GM18868 (cell line): ENCODE data around the gene TMEM203.

Source experiments
- ATAC-seq: cut with Tn5 transposase; IDR thresholded peaks from one replicate; pipeline ENCODE4 v1.9.1; 2021; ENCODE audit warnings: mild to moderate bottlenecking, moderate library complexity; ENCODE audit not compliant: unreplicated experiment

Gene TMEM203

DNA sequence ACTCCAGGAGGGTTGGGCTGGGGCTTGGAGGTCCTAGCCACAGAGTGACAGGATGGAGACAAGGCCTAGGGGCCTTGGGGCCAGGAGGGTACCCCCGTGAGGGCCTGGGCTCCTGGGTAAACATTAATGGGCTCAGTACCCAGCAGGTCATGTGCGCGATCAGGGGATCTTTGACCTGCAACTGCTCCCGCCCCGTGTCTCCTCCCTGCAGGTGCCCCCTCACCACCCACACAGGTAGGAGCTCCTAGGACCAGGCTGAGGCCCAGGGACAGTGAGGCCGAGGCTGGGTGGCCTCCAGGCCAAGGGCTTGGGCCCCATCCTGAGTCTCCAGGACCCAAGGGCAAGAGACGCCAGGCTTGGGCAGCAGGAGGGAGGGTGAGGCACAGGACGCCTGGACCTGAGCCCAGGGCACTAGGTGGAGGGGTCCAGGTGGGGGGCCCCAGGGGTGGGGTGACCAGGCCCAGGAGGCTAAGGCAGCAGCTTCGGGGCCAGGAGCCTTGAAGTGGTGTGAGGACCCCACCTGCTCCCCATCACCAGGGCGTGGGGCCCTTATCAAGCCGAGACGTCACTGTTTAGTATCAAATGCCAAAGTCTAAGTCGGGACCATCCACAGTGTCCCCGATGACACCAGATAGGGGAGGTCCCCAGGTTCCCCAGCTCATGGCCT is 25.4 kb upstream of the TMEM203 start, which contains the start of gene SLC34A3:
SLC34A3 (plus strand) TSS at position 197 of the 667 bp plus-strand sequence. CDS start 802 bp downstream, outside the sequence.
- ATAC-seq: no peak

DNA sequence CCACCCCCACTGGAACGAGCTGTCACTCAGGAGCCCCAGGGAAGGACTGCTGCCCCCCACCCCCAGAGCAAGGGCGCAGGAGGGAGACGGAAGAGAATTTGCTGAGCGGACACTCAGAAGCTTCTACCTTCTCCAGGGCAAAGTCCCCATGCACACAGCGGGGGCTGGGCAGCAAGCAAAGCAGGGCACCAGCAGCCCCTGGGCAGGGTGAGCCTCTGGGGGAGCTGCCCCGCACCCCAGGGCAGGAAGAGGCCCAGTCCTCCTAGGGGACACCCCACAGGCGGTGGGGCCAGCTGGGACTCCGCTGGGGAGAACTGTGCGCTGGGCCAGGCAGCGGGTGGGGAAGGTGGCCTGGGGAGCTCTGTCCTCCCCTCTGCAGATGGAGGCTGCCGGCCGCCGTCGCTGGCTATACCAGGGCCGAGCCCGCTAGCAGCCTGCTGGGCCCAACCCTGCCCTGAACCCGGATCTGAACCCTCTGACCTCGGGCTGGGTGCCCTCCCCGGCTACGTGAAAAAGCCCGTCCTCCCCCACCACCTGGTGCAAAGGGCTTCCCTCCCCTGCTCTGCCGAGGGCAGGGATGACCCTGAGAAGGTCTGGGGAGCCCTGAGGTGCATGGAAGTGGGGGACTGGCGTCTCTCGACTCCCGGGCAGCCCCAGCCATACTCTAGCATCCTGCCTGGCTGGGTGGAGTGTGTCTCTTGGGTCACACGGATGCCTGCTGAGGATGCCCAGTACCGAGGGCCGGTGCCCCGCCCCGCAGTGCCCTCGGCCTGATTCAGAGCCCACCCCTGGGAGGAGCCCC is 24.7 kb upstream of the TMEM203 start:
- no peak for ATAC-seq

DNA sequence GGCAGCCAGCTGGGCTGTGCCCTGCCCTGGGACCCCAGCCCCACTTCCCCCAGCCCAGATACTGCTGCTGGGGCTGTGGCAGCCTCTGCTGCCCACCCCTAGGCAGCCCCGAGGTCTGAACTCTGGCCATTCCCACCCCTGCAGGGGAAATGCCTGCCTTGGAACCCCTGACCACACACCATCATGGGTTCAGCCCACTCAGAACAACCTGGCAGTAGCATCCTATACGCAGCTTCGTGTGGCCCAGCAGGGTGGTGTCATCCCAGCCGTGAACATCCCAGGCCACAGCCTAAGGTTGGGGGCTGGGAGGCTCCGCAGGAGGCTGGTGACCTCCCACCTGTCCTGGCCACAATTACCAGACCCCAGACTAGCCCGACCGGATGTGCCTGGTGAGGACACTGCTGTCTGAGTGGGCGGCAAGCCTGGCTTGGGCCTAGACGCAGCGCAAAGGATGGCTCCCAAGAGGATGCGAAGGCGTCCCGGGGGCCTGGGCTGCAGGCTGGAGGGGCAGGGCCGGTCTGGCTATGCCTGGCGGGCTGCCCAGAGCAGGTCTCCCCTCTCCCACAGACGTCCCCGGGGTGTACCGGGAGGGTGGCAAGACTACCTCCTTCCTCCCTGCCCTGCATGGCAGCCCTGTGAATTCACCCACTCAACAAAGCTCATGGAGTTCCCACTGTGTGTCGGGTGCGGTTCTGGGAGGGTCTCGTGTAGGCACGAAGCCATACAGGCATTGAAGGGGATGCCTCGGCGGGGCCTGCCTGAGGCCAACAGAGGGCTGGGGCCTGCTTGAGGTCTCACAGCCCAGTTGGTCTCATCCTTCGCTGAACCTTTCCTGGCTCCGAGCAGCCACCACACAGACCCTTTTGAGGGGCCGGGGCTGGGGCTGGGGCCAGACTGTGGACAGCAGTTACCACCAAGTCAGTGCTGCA is 23.8 kb upstream of the TMEM203 start:
- ATAC-seq: no peak

DNA sequence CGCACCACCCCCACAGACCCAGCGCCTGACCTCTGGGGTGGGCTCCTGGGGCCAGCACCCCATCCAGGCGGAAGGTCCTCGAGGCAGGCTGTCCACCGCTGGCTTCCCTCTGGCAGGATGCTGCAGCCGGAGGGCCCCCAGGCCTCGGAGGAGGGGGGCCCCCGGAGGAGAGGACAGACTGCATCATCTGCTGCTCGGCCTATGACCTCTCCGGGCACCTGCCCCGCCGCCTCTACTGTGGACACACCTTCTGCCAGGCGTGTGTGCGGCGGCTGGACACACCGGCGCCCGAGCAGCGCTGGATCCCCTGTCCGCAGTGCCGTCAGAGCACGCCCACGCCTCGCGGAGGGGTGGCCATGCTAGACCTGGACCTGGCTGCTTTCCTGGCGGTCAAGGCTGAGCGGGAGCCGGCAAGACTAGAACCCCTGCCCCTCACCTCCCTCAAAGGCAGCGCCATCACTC is 23.1 kb upstream of the TMEM203 start:
- ATAC-seq: no peak

DNA sequence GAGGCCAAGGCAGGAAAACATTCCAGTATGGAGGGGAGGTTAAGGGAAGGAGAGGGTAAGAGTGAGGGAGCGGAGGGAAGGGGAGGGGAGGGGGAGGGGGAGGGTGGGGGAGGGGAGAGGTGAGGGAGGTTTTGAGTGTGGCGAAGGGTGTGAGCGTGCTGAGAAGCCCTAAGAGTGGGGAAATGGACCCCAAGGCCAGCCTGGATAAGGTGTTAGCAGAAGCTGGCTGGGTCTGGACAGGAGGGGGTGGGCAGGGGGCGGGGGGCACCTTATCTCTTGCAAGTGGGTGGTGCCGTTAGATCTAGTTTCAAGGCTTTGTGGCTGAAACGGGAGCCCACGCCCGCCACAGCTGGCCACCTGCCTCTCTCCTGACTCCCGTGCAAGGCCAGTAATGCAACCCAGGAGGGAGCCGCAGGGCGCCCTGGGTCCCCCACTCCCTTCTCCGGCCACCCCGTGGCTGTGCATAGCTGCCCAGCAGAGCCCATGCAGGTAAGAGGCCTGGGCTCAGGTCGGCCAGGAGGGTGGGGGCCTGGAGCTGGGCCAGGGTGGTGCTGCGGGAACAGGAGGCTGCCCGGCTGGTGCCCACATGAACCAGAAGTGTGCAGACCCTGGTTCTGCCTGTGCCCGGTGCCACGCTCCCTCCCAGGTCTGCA is 22.5 kb upstream of the TMEM203 start:
- ATAC-seq: no peak

DNA sequence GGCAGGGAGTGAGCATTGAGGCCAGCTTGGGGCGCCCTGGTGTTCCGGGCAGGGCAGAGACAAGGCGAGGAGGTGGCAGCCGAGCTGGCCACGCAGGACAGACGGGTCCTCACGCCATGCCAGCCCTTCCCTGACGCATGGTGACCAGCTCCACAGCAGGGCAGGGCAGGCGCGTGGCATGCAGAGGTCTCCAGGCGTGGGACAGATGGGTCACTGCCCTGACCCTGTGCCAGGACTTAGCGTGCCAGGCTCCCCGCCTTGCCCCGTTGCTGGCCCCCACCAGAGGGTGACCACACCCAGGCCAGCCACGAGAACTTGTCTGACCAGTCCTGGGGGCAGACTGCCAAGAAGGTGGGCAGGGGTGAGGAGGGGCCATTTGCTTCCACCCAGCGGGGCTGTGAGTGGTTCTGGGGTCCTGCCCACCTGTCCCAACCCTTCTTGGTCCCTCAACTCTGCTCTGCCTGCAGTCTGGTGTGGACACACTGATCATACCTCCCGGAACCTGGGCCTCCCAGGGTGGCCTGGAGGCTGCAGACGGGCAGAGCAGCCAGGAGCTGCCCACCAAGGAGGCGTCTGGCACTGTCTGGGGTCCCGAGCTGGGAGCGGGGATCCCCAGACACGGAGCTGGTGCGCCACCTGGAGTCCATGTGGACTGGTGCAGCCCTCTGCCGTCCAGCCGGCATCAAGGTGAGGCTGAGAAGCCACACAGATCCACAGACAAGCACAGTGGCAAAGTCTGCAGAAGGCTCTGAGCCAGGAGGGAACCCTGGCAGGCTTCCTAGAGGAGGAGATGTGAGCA is 21.8 kb upstream of the TMEM203 start, which contains the start of gene RNF224:
RNF224 (plus strand) TSS at position 449 of the 799 bp plus-strand sequence. CDS start 834 bp downstream, outside the sequence.
- ATAC-seq: no peak

DNA sequence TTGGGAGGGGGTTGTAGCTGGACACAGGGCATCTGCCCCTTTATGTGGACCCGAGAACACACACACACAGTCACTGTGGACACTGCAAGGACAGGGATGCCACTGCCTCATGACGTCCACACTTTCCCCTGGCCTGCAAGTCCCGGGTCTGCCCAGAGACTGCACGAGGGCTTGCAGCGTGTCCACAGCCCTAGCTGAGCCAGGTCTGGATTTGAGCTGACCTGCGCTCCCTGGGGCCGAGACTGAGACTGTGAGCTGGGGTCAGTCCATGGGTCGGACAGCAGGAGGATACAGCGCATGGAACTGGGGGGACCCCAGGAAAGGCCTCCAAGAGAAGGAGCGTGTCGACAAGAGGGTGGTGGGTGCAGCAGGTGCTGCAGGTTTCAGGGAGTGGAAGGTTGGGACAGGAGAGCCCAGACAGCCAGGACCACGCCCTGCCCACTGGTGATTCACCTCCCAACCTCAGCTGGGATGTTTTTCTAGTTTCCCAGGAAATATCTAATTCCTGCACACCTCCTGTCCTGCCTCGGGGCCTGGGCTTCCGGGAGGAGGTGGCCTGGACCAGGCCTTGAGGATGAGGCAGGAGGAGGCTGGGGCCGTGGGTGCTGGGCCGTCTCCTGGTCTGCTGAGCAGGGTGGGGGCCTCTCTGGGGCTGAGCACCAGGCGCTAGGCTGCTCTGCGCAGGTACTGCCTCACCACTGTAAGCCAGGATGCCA is 21.0 kb upstream of the TMEM203 start:
- ATAC-seq: no peak

DNA sequence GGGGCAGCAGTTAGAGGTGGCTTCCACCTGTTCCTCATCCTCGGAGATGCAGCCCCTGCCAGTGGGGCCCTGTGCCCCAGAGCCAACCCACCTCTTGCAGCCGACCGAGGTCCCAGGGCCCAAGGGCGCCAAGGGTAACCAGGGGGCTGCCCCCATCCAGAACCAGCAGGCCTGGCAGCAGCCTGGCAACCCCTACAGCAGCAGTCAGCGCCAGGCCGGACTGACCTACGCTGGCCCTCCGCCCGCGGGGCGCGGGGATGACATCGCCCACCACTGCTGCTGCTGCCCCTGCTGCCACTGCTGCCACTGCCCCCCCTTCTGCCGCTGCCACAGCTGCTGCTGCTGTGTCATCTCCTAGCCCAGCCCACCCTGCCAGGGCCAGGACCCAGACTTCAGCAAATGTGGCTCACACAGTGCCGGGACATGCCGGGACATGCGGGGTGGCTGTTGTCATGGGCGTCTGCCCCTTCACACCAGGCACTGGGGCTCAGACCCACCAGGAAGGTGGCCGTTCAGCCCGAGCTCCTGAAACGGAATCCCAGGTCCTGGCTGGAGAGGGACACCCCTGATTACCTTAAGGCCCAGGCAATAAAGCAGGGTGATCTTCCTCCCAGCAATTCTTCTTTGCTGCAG is 20.4 kb upstream of the TMEM203 start:
- no peak for ATAC-seq

DNA sequence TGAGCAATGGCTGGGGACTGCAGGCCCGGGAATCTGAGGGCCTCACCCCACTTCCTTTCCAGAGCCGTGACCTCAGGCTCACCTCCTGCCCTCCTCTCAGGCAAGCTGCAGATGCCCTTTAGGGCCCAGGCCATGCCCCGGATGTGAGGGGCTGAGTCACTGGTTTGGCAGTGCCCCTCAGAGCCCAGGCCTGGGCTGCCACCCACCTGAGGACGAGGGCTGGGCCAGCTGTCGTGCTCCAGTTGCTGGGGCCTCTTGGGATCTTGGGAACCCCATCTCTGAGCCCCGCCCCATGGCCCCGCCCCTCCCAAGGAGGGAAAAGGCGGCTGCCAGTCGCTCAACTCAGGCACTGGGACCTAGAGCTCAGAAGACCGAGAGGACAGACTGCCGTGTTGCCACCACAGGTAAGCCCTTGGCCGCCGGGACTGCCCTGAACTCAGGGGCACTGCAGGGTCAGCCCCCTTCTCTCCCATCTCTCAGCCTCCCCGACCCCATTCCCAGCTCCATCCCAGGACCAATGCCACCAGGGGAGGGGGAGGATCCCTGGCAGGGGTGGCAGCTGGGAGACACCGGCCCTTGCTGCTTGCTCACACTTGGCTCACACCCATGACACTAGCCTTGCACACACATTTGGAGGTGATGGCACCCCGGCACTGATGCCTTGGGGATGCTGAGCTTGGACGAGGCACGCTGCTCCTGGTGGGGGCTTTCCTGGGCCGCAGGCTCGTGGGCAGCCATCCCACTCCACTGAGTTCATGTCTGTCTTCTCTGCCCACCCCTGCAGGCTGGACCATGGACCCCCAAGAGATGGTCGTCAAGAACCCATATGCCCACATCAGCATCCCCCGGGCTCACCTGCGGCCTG is 19.6 kb upstream of the TMEM203 start, which contains the start of gene CYSRT1:
CYSRT1 (plus strand) TSS at position 345 of the 865 bp plus-strand sequence; CDS start at position 793, 448 bp downstream.
- no peak for ATAC-seq

DNA sequence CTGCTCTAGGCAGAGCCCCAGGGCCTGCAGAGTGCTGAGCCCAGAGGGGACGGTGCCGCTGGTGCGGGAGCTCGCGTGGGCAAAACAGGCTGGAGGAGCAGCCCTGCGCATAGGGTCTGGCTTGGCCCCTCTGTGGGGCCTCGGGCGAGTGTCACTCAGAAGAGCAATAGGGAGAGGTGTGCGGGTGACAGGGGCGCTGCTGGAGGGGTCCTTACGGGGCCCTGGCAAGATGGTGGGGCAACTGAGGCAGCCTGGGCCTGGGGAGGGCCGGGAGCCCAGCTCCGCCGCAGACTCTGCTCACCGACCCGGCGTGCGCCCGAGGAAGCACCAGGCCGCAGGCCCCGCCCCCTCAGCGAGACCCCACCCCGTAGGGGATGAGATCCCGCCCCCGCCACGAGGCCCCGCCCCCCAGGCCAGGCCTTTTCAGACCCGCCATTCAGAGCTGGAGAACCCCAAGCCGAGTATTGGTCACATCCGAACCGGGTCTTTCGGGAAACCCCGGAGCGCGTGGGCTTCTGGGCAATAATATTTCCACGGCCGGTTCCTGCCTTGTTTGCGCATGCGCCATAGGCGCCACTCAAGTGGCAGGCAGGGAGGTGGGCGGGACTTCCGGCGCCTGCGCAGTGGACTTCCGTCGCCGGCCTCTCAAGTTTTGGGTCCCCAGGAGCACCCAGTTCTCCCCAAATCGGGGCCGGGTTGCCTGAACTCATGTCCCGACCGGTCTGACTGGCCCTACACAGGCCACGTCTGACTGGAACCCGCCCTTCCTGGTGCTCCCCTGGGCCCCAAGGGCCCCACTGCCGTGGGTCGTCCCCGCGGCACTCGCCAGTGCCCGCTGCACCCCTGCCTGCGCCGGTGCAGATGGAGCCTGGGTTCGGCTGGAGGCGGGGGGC is 17.9 kb upstream of the TMEM203 start:
- ATAC-seq: peak; percentile 73

DNA sequence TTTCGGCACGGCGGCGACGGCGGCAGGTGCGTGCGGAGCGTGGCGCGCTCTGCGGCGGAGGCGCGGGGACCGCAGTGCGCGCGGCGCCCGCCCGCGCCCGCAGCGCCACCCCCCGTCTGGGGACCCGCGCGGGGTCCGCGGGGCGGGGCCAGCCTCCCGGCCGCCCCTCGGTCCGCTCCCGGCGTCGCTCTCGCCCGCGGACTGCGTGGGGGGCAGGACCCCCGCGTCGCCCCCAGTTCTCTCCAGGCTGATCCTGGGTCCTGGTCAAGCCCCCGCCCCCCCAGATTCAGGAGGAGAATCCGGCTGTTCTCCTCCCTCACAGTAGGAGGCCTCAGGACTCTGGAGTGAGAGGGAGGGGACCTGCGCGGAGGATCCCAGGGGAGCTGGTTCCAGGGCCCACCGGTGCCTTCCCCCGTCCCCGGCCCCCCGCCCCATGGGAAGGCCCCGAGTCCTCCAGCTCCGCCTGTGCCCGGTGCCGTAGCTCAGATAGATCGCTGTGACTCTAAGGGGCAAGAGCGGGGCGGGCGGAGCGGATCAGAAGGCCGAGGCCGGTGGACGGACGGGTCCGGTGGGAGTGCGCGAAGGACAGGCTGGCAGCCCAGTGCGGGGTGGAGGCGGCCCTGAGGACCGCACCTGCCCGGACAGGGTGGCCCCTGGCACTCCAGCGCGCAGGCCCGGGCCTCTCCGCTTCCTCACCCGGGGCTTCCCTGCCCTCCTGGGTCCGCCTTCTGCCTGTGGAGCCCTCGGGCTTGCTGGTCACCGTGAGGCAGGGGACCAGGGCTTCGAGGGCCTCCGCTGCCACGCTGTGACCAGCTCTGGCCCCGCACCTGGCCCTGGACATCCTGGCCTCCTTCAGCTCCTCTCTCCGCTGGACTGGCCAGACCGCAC is 17.0 kb upstream of the TMEM203 start, which contains the start of gene RNF208:
RNF208 (minus strand) TSS at position 51 of the 888 bp plus-strand sequence. CDS start 1,028 bp downstream, outside the sequence.
- ATAC-seq: no peak

DNA sequence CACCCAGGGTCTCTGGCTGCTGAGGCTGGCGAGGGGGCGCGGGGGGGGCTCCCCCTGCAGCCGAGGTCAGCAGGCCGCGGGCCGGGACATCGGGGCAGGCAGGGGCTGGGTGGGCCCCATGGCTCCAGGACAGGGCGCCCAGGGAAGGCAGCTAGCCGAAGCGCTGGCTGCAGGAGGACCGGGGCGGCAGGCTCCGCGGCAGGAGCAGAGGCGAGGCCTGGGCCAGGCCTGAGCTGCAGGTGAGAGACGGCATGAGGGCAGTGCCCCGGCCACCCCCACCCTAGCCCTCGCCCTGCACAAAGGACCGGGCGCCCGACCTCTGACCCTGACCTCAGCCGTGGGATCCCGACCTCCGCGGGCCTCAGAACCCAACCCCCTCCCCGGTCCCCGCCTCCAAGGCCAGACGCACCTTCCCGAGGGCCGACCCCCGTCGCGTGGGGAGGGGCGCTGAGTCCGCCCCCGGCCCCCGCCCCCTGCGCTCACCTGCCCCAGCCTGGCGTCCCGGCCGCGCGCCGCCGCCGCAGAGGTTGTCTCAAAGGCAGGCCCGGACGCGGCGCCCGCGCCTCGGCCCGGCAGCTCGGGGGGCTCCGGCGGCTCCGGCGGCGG is 16.2 kb upstream of the TMEM203 start:
- no peak for ATAC-seq

DNA sequence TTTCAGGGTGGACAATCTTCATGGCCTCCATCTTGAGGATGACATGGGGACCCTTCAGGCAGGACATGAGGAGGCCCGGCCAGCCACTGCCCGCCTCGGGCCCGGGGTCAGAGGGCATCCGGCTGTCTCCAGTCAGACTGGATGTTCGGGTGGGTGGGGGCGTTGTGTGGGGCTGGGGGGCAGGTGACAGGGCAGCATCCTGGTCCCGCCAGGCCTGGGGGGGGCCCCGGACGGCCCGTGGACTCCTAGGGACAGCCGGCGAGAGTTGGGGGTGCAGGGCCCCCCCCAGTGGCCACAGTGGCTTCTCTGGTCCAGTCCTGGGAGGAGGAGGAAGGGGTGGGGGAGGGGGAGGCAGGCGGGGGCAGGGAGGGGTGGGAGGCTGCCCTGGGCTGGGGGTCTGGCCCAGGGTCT is 15.7 kb upstream of the TMEM203 start:
- ATAC-seq: no peak

DNA sequence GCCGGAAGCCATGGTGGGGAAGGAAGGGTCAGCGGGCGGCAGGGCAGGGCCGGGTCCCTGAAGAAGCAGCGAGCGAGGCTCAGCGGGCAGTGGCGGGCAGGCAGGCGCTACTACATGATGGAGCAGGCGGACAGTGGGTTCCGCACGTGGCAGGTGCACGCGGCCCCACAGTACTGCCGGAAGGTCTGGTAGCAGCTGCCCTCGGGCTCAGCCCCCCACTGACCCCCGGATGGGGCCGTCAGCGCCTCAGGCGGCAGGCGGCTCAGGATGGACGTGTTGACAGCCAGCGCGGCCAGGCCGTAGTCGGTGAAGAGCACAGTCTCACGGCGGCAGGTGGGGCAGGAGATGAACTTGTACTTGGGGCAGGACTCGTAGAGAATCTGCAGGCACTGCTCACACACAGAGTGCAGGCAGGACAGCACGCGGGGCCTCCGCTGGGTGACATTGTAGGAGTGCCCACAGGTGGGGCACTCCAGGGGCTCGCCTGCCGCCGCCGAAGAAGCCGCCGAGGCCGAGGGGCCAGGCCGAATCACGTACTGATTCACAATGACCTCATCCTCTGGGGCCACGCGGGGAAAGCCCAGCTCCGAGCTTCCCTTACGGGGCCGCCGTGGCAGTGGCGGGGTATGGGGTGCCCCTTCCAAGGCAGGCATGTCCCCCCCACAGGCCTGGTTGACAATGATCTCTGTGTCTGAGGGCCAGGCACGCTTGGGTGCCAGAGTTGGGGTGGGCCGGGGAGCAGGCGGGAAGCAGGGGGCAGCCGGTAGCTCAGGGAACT is 15.1 kb upstream of the TMEM203 start:
- ATAC-seq: no peak
